HG03039 (cell line): ENCODE measurements around the gene FZD10.

ENCODE experiments used
- ATAC-seq: cut with Tn5 transposase; IDR thresholded peaks from one replicate; pipeline ENCODE4 v1.9.1; 2021; ENCODE audit warnings: mild to moderate bottlenecking, moderate library complexity; ENCODE audit not compliant: unreplicated experiment

FZD10 gene

DNA sequence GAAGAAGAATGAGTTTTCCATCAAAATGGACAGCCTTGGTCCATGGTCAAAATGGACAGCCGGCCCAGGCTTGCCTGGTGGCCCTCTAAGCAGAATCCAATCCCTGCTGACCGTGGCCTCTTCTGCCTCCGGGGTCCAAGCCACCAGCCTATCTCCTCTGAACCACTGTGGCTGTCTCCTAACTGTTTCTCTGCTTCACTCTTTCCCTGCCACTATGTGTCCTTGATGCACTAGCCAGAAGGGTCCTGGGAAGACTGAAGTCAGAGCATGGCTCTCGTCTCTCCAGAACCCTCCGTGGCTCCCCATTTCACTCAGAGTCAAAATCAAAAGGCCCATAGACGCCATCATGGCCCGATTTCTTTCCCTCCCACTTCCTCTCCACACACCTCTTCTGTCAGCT is 8.5 kb upstream of the FZD10 start:
- no peak for ATAC-seq

DNA sequence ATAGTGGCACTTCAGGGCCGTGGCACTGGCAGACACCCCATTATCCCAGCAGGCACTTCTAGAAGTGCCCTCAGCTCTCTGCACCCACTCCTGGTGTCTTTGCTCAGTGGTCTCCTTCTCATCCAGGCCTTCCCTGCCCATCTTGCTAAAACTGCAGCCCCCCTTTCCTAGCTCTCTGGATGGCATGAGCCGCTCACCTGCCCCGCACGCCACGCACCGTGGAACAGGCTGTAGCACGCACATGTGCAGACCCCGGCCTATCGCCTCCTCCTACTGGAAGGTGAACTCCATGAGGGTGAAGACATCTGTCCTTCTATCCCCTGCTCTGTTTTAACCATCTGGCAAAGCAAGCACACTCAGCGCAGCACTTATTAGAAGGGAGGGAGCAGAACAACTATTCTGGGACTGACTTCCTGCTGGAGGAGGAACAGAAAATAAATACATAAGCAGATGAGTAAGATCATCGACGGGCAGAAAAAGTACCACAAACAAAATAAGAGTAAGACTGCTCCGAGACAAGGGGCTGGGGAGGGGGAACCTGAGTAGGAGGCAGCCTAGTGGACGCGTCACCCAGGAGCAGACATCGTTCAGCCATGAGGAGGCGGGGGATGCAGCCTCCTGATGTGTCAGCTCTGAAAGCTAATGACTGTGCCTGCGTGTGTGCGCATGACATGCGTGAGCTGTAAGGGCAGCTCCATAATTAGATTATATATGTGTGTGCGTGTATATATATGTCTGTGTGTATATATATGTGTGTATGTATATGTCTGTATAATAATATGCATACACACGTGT is 7.8 kb upstream of the FZD10 start:
- ATAC-seq, result no peak

DNA sequence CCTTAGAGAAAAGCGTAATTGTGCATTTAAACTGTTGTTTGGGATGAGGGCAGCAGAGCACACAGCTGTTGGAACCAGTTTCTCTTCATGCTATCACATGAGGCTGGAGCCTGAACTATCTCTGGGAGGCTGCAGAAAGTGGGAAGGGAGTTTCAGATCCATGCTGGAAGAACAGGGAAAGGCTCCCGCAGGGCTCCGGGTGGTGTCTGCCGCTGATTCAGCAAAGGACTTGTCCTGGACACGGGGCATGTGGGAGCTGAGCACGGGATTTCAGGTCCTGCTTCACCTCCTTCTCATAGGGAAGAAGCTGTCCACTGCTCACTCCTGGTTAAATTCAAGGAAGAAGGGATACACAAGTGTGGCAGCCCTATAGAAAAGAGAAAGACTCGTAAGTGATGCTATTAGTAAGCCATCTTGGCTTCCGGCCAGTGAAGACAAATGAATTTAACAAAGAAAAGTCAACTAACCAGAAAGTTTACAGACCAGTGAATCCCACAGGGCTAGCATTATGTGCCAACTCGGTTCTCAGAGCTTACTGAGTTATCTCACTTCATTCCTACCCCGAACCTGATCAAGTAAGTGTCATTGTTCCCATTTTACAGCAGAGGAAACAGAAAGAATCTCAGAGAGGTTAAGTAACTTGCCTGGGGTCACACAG is 6.7 kb upstream of the FZD10 start:
- ATAC-seq, result no peak

DNA sequence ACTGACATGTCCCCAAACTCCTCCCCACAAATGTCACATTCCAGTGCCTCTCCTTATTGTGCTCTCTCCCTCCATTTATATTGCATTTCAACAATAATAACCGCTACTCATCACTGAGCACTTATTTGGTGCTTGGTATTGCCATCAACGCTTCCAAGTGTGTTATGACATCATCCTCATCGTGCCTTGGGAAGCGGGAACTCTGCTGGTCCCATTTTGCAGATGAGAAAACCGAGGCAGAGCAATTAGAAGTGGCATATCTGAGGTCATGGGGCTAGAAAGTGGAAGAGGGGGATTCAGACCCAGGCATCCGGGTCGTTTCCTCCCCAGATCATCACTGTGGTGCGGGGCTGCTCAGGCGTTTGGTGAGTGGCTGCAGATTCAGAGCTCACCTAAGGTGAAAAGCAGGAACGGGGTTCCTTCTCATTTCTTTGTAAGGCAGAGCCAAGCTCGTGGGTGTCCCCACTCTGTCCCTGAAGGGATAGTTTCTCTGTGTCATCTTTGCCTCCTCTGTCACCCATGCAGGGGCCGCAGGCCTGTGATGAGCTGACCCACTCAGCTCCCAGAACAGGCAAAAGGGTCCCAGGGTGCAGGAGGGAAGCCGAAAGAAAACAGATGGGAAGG is 5.5 kb upstream of the FZD10 start:
- no peak for ATAC-seq

DNA sequence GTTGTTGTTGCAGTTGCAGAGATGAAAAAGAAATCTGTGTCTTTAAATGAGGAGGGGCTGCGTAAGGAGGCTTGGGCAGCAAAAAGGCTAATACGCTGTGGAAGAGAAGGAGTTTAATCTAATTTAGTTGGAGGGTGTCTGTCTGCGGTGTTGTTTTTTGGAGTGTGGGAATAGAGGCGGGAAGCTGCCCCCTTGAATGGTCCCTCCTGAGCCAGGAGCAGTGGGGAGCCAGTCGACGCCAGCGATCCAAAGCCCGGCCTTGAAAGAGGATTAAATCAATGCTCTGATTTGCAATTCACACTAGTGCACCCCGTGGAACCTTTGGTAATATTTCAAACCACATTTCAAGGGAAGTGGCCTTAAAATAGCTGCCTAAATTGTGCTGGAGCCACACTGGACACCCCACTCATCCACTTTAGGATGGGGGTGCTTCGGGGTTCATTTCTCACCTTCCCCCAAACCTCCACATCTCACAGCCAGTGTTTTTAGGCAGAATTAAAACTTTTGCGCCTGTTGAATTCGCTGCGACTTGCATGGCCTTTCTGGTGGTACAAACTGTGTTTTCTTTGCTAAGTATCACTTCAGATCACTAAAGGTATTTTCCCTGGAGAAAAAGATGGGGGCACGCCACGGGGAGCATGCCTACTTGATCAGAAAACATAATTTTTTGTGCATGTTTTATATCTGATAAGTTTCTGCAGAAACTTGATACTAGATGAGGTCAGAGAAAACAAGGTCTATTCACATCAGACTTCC is 4.1 kb upstream of the FZD10 start:
- ATAC-seq, result no peak

DNA sequence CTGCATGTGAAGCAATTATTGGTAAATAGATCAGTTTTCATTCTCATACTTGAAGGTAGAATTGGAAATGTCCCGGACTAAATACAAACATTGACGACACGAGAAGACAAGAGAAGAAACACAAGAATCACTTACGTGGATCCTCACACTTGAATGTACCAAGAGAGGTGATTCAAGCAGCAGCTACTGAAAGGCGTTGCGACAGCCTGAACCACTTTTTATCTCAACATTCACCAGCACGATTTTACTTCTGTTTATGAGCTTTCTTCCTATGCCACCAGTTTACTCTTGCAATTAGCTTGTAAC is 3.6 kb upstream of the FZD10 start:
- ATAC-seq, result no peak

DNA sequence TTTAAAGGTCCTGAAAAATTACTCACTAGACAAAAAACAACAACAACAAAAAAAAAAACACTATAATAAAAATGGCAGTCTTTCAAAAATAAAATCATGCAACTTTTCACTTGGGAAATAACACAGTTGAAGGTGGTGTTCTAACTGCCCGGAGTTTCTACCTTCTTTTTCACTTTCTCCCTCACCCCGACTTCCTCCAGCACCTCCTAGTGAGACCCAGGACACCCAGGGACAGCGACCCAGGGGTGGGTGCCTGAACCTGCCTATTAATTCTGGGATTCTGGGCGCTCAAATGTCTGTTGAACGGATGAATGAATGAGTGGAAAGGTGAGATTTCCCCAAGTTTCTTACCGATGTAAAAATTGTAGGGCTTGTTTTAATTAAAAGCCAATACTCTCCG is 2.0 kb upstream of the FZD10 start:
- ATAC-seq, result no peak

DNA sequence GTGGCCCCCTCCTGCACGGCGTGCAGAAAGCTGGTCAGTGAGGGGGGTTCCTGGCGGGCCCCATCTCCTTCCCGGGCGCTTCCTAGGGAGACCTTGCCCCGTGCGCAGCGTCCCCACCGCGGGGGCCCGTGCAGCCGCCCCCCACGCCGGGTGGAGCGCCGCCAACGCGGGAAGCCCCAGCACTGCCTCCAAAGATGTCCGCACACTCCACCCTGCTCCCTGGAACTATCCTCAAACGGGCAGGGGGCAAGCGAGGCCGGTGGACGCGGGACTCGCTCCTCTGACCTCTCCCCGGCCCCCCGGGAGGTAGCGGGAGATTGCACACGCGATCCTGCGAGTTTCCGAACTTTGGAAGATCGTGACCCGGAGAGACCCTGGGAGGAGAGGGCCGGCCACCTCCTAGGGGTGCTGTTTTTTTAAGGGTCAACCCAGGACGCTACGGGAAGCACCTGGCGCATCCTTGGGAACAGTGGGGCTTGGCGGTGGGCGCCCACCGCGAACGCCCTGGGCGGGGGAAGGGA is 1.5 kb upstream of the FZD10 start:
- ATAC-seq, result no peak

DNA sequence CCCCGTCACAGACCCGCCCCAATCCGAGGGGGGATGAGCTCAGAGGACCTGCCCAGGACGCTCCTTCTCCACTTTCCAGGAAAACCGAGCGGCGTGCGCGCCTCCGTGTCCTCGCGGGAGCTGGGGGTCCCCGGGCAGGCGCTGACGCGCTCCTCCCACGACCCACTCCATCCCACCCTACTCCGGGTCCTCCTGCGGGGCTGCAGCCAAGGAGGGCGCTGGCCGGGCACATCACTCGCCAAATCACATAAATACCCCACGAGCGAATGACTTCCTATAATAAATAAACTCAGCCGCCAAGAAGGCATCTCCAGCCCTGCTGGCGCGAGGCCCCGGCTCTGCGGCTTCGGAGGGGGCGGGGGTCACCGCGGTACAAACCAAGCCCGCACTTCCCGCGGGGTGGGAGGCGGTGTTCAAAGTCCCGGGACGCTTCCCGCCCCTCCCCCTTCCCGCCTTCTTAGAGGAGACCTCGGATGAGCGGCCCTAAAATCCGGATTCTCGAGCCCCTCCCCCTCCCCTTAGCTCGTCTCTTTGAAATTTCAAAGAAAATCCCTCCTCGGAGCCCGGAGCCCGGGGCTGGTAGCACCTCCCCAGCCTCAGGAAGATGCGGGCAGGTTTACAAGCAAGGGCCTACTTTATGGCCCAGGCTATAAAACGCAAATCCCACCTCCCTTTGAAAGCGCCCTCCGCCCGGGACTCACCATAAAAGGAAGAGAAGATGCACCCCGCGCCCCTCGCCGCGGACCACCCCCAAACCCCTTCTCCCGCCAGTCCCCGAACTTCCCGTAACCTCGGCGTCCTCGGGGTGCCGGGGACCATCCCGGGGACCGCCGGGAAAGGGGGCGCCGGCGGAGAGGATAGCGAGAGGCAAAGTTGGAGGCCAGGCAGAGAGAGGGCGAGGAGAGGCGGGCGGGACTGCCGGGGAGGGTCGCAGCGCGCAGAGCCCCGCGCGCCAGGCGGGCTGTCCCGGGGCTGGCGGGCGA is 712 bp upstream of the FZD10 start:
- no peak for ATAC-seq

DNA sequence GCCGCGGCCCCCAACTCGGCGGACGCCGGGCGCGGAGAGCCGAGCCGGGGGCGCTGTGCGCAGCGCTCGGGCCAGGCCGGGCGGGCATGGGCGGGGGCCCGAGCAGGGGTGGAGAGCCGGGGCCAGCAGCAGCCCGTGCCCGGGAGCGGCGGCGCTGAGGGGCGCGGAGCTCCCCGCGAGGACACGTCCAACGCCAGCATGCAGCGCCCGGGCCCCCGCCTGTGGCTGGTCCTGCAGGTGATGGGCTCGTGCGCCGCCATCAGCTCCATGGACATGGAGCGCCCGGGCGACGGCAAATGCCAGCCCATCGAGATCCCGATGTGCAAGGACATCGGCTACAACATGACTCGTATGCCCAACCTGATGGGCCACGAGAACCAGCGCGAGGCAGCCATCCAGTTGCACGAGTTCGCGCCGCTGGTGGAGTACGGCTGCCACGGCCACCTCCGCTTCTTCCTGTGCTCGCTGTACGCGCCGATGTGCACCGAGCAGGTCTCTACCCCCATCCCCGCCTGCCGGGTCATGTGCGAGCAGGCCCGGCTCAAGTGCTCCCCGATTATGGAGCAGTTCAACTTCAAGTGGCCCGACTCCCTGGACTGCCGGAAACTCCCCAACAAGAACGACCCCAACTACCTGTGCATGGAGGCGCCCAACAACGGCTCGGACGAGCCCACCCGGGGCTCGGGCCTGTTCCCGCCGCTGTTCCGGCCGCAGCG is 639 bp downstream of the FZD10 start:
- no peak for ATAC-seq

DNA sequence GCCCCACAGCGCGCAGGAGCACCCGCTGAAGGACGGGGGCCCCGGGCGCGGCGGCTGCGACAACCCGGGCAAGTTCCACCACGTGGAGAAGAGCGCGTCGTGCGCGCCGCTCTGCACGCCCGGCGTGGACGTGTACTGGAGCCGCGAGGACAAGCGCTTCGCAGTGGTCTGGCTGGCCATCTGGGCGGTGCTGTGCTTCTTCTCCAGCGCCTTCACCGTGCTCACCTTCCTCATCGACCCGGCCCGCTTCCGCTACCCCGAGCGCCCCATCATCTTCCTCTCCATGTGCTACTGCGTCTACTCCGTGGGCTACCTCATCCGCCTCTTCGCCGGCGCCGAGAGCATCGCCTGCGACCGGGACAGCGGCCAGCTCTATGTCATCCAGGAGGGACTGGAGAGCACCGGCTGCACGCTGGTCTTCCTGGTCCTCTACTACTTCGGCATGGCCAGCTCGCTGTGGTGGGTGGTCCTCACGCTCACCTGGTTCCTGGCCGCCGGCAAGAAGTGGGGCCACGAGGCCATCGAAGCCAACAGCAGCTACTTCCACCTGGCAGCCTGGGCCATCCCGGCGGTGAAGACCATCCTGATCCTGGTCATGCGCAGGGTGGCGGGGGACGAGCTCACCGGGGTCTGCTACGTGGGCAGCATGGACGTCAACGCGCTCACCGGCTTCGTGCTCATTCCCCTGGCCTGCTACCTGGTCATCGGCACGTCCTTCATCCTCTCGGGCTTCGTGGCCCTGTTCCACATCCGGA is 1.4 kb downstream of the FZD10 start:
- ATAC-seq, result no peak

DNA sequence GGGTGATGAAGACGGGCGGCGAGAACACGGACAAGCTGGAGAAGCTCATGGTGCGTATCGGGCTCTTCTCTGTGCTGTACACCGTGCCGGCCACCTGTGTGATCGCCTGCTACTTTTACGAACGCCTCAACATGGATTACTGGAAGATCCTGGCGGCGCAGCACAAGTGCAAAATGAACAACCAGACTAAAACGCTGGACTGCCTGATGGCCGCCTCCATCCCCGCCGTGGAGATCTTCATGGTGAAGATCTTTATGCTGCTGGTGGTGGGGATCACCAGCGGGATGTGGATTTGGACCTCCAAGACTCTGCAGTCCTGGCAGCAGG is 1.9 kb downstream of the FZD10 start:
- no peak for ATAC-seq

DNA sequence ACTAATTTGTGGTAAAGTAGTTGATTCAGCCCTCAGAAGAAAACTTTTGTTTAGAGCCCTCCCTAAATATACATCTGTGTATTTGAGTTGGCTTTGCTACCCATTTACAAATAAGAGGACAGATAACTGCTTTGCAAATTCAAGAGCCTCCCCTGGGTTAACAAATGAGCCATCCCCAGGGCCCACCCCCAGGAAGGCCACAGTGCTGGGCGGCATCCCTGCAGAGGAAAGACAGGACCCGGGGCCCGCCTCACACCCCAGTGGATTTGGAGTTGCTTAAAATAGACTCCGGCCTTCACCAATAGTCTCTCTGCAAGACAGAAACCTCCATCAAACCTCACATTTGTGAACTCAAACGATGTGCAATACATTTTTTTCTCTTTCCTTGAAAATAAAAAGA is 2.7 kb downstream of the FZD10 start:
- no peak for ATAC-seq

DNA sequence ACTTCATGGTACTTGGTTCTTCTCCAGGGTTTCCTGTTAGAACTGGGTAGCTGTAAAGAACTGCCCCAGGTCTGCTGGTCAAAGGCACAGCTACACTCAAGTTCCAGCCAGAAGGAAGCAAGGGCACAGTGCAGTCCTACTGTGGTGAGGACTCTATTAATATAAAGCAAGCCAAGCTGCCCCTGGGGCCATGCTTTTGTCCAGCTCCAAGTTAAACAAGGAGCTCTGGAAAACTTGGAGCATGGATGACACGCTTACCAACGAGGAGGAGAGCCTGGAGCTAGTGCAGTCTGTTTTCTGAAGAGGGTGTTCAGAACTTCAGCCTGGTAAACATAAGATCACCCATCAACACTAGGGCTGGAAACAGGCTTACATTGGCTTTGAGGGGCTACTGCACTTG is 4.0 kb downstream of the FZD10 start:
- no peak for ATAC-seq

DNA sequence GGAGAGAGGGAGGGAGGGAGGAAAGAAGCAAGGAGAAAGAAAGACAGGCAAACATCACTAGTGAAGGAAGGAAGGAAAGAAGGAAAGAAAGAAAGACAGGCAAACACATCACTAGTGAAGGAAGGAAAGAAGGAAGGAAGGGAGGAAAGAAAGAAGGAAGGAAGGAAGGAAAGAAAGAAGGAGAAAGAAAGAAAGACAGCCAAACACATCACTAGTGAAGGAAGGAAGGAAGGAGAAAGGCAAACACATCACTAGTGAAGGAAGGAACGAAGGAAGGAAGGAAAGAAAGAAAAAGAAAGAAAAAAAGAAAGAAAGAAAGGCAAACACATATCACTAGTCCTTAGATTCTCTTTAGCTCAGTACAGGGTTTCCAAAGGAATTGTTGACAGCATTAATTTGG is 5.3 kb downstream of the FZD10 start:
- no peak for ATAC-seq

DNA sequence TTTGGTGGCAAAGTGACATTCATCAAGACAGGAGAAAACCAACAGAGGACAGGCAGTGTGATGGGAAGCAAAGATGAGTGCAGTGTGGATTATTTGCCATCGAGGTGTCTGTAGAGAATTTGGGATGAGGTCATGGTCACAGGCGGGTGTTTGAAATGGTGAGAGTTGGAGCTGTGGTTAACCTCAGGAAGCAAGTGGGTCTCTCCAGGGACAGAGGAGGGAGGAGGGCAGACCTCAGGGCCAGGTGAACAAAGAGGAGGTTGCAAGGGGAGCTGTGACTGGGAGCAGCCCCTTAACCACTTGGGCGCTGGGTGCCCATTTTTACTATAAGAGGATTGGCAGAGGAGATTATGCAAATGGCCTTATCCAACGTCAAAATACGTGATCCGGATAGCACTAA is 7.0 kb downstream of the FZD10 start:
- ATAC-seq, result no peak

DNA sequence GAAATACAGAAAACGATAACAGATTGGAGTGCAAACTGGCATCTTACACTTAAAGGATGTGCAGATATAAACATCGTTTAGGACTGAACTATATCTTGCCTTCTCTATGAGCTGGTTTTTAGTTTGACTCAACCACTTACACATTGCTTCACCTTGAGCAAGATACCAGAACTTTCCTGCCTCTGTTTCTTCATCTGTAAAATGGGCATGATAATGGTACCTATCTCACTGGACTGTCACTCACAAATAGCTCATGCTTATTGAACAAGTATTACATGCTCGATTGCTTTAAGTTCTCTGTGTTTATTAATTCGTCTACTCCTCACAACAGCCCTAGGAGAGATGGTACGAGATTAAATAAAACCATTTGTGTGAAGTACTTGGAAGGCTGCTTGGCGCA is 7.7 kb downstream of the FZD10 start:
- no peak for ATAC-seq

DNA sequence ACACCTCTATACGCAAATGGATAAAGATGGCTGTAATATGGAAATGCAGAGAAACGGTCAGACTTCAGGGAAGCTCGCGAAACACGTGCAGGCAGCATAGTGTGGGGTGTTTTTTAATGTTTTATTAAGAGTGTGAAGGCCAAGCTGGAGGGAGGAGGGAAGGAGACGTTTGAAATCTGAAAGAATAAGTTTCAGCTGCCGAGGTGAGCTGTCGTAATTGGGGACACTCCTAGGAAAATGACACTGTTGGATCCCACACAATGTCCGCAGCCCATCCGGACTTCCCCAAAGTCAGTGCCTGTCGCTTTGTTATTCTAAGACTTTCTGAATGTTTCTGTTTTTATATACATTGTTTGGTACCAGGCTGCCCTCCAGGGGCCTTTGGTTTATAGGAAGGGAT is 8.3 kb downstream of the FZD10 start:
- ATAC-seq, result no peak

DNA sequence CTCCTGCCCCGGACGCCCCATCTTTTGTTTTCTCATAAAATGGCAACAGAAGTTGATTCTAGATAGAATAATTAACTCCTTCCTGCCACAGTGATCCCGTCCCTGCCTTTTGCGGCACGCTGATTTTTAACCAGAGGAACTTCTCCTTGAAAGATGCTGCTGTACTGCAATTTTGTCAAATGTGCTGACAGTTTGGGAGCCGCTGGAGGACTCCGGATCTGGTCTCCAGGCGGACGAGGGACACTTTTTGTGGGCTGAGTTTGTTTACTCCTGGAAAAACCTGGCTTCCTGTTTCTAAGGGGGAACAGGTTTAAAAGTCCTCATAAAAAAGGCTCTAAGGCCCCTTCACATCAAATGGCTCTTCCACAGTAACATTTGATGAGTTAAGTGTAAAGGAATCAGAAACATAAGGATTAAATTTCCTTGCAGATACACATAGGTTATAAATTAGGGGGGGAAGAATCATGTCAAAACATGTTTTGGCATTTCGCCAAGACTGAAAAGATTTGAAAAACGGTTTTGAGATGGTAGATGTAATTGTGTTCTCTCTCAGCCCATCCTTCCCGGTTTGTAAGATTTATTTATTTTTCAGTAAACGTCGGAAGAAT is 15.5 kb downstream of the FZD10 start:
- no peak for ATAC-seq
